ENCODE measurements around the gene SLC6A1.

The SLC6A1 gene

DNA sequence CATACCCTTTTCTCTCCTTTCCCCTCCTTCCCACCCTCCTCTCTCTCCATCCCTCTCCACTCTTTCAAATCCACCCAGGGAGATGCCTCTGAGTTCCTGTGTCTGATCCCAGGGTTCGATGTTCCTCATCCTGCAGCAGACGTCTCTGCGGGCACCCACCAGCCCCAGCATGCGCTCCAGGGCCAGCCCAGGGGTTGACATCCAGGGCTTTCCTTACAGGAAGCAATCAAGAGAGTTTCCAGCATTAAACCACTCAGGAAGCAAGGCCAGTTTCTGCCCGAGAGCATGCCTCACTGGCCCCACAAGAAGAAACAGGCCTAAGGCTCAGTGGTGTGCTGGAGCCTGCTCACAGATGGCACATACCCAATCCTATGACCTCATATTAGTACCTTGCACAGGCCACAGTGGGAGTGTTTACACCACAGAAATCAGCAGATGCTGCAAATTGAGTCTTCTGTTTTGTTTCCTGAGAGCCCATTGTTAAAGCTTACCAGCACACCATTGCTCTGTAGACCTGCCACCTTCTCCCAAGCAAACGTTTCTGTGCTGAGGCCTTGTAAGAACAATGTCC, 13.2 kb downstream of the SLC6A1 start:
- no peak overlapping the region for H3K27ac ChIP-seq (ENCODE audit: low read depth, low read length, severe bottlenecking)

DNA sequence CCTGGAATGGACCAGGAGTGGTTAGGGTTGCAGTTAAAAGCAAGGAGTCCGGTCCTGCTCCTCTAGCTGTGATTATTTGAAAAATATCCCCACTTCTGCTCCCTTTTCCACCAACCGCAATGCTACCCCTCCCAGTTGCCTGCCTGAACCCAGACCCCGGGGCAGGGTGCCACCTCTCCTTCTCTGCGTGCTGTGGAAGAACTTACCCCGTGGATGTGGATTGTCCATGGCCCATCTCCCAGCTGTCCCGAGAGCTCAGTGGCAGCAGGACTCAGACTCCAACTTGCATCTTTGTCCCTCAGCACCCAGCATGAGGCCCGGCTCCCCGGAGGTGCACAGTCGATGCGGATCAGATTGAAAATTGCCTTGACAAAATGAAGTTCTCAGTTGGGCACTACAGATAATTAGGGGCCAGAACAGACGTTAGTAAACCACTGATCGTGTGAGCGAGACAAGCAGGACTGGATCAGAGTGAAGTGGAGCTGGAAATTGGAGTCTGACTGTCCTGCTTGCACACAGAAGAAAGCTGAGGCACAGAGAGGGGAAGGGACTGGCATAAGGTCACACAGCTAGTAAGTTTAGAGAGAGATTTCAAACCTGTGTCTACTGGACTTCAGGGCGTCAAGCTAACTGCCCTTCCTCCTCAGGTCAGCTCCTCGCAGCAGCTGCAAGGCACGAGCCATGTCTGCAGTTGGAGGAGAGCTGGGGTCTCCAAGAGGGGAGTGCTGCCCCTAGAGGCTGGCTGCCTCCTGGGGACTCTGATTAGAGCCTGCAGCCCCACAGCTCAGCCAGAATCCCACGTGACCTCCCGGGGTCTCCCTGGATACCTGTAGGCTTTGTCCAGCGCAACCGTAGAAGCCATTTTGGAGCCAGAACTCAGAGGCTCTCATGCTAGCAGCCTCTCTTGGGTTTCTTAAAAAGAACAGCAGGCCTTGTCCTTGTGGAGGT, 14.7 kb downstream of the SLC6A1 start:
- Histone ChIP-seq H3K9me3 (ENCODE audit: control insufficient read depth, low read length) (no peaks in the 10 kb centered on the region), H3K4me3 (ENCODE audit: extremely low read depth, insufficient read depth, low read length, poor library complexity, severe bottlenecking) (no peak overlapping the region), H3K36me3 (ENCODE audit: control insufficient read depth, insufficient read depth, low read length) (no peaks in the 10 kb centered on the region), H3K27ac (ENCODE audit: low read depth, low read length, severe bottlenecking) (no peak overlapping the region), H3K4me1 (ENCODE audit: control insufficient read depth, insufficient read depth, low read length, poor library complexity, severe bottlenecking) (no peaks in the 10 kb centered on the region)
- 71 to 76% methylated on average over 16 to 19 of the region's 20 CpGs for whole genome bisulfite sequencing, 2 experiments (ENCODE audit: insufficient coverage in 2 of 2)

More for the DNA sequence above, 13.2 kb downstream of the SLC6A1 start:
- H3K36me3 ChIP-seq (ENCODE audit: control insufficient read depth, insufficient read depth, low read length), result no peaks in the 10 kb centered on the region
- no peaks in the 10 kb centered on the region for H3K4me1 ChIP-seq (ENCODE audit: control insufficient read depth, insufficient read depth, low read length, poor library complexity, severe bottlenecking)
- H3K4me3 ChIP-seq (ENCODE audit: extremely low read depth, insufficient read depth, low read length, poor library complexity, severe bottlenecking), result no peak overlapping the region
- 74 to 90% methylated on average over 4 to 5 of the region's 6 CpGs for WGBS, 2 experiments (ENCODE audit: insufficient coverage in 2 of 2)
- no peaks in the 10 kb centered on the region for H3K9me3 ChIP-seq (ENCODE audit: control insufficient read depth, low read length)

DNA sequence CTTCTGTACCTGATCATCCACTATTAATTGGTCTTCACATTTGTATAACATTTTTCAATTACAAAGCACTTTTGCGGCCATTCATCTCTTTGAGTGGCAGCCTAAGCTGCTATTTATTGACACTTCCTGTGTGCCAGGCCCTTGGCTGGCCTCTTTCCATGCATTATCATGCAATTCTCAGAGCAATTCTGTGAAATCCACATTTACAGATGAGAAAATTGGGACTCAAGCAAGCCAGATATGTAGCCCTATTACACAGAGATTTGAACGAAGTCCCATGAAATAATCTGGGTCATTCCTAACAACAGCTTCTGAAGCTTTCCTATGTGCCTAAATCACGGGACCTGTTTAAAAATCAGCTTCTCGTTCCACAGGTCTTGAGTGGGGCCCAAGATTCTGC, 17.4 kb downstream of the SLC6A1 start:
- Histone ChIP-seq H3K4me1 (ENCODE audit: control insufficient read depth, insufficient read depth, low read length, poor library complexity, severe bottlenecking) (no peaks in the 10 kb centered on the region), H3K36me3 (ENCODE audit: control insufficient read depth, insufficient read depth, low read length) (no peaks in the 10 kb centered on the region), H3K4me3 (ENCODE audit: extremely low read depth, insufficient read depth, low read length, poor library complexity, severe bottlenecking) (no peak overlapping the region), H3K27ac (ENCODE audit: low read depth, low read length, severe bottlenecking) (no peak overlapping the region), H3K9me3 (ENCODE audit: control insufficient read depth, low read length) (no peaks in the 10 kb centered on the region)
- WGBS, 2 experiments (ENCODE audit: insufficient coverage in 2 of 2), result 77 to 87% methylated on average over 4 of the region's 4 CpGs

DNA sequence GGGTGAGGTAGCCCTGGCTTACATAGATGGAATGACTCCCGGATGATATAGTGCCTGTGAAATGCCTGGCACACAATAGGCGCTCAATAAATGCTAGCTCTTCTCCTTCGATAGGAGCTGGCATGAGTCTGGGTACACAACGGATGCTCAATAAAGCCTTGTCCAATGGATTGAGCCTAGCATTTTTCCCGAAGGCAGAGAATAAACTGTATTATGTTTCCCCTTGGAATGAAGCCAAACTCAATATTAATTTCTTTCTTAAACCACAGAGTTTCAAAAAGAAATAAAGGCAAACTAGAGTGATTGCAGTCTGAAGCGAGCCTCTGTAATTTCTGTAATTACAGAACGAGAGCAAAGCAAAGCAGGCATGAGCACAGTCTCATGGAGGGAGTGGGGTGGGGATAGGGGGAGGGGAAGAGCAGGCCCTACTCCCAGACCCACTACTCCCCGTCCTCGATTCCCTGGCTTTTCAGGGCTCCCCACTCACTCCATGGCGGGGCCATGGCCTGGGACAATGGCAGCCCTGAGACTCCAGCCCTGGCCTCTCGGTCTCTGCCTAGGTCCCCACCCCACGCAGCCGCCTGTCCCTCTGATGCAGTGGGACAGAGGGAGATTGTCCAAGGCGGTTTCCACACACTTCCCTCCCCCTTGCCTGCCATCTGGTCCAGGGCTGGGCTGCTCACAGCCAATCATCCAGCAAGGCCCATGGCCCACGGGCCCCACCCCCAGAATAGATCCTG, 18.0 kb downstream of the SLC6A1 start:
- Histone ChIP-seq H3K4me1 (ENCODE audit: control insufficient read depth, insufficient read depth, low read length, poor library complexity, severe bottlenecking) (no peaks in the 10 kb centered on the region), H3K9me3 (ENCODE audit: control insufficient read depth, low read length) (no peaks in the 10 kb centered on the region), H3K27ac (ENCODE audit: low read depth, low read length, severe bottlenecking) (no peak overlapping the region), H3K4me3 (ENCODE audit: extremely low read depth, insufficient read depth, low read length, poor library complexity, severe bottlenecking) (no peak overlapping the region), H3K36me3 (ENCODE audit: control insufficient read depth, insufficient read depth, low read length) (no peaks in the 10 kb centered on the region)
- 93 to 94% methylated on average over 8 to 9 of the region's 15 CpGs for WGBS, 2 experiments (ENCODE audit: insufficient coverage in 2 of 2)

DNA sequence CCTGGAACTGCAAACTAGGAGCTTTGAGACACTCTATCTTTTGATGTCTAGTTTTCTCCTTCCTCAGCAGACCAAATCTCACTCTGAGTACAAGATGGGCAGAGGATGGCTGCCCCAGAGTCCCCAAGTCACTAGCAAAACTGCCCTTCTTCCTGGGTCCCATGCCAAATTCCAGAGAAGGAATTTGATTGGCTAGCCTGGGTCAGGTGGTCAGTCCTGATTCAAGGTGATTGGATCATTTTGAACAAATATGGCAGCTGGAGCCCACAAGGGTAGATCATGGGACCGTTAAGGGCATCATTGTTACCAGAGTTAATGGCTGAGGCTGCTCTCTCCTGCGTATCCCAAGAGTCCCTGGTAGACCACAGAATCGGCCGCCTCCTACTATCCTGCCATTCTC, 21.7 kb downstream of the SLC6A1 start:
- H3K27ac ChIP-seq (ENCODE audit: low read depth, low read length, severe bottlenecking), result no peak overlapping the region
- H3K9me3 ChIP-seq (ENCODE audit: control insufficient read depth, low read length), result no peaks in the 10 kb centered on the region
- 94 to 100% methylated on average over 3 to 4 of the region's 4 CpGs for WGBS, 2 experiments (ENCODE audit: insufficient coverage in 2 of 2)
- no peaks in the 10 kb centered on the region for H3K4me1 ChIP-seq (ENCODE audit: control insufficient read depth, insufficient read depth, low read length, poor library complexity, severe bottlenecking)
- H3K36me3 ChIP-seq (ENCODE audit: control insufficient read depth, insufficient read depth, low read length), result no peaks in the 10 kb centered on the region
- H3K4me3 ChIP-seq (ENCODE audit: extremely low read depth, insufficient read depth, low read length, poor library complexity, severe bottlenecking), result no peak overlapping the region

DNA sequence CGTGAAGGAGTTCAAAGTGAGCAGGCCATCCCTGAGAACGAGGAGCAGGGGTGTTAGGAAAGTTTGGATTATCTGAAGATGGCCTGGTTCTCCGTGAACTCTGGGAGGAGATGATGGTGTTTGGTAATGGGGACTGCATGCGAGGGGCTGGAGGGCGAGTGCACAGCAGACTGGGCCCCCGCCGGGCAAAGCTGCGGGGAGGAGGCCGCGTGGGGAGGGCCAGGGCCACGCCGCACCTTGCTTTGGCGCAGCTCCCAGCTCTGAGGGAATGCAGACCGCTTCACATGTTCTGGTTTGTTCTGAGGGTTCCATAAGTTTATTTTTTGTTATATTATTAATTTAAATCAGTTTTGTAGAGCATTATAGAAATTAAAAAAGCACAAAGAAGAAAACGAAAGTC, 22.2 kb downstream of the SLC6A1 start:
- Histone ChIP-seq H3K4me3 (ENCODE audit: extremely low read depth, insufficient read depth, low read length, poor library complexity, severe bottlenecking) (no peak overlapping the region), H3K4me1 (ENCODE audit: control insufficient read depth, insufficient read depth, low read length, poor library complexity, severe bottlenecking) (no peaks in the 10 kb centered on the region), H3K9me3 (ENCODE audit: control insufficient read depth, low read length) (no peaks in the 10 kb centered on the region), H3K27ac (ENCODE audit: low read depth, low read length, severe bottlenecking) (no peak overlapping the region), H3K36me3 (ENCODE audit: control insufficient read depth, insufficient read depth, low read length) (no peaks in the 10 kb centered on the region)
- 77 to 87% methylated on average over 10 of the region's 15 CpGs for WGBS, 2 experiments (ENCODE audit: insufficient coverage in 2 of 2)

DNA sequence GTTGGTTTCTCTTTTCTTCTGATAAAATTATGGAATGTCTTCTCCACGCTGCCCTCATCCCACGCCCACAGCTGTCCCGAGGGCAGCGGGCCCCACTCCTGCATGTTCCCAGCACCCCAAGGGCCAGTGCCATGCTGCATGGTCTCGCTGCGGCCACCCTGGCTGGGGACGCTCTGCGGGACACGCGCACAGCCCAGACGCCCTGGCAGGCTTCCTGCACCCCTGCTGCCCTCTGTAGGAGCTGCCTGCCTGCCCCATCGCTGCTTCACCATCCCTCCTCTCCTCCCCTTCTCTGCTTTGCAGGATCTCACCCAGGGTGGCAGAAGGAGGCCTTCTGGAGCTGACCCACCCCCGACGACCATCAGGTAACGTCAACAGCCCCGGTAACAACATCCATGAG, 22.8 kb downstream of the SLC6A1 start:
- Histone ChIP-seq H3K9me3 (ENCODE audit: control insufficient read depth, low read length) (no peaks in the 10 kb centered on the region), H3K27ac (ENCODE audit: low read depth, low read length, severe bottlenecking) (no peak overlapping the region), H3K4me3 (ENCODE audit: extremely low read depth, insufficient read depth, low read length, poor library complexity, severe bottlenecking) (no peak overlapping the region), H3K36me3 (ENCODE audit: control insufficient read depth, insufficient read depth, low read length) (no peaks in the 10 kb centered on the region), H3K4me1 (ENCODE audit: control insufficient read depth, insufficient read depth, low read length, poor library complexity, severe bottlenecking) (no peaks in the 10 kb centered on the region)
- 82 to 83% methylated on average over 14 to 15 of the region's 16 CpGs for WGBS, 2 experiments (ENCODE audit: insufficient coverage in 2 of 2)

DNA sequence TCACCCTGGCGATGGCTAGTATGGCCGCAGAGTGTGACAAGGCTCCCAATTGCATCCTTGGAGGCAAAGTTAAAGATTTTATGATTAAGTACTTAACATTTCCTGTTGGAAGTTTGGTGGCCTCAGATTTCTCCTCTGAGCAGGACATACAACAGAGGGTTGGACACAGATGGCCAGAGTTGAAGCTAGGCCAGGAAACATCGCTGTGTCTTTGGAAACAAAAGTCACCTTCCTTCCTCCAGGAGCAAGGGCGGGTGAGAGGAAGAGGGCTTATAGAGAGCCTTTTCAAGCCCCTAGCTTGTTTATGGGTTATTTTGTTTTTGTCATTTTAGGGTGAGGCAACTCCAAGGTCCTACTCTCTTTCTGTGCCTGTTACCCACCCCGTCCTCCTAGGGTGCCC, 24.2 kb downstream of the SLC6A1 start:
- H3K27ac ChIP-seq (ENCODE audit: low read depth, low read length, severe bottlenecking), result no peak overlapping the region
- 100% methylated on average over 1 to 2 of the region's 5 CpGs for WGBS, 2 experiments (ENCODE audit: insufficient coverage in 2 of 2)
- H3K36me3 ChIP-seq (ENCODE audit: control insufficient read depth, insufficient read depth, low read length), result no peaks in the 10 kb centered on the region
- H3K4me1 ChIP-seq (ENCODE audit: control insufficient read depth, insufficient read depth, low read length, poor library complexity, severe bottlenecking), result no peaks in the 10 kb centered on the region
- no peak overlapping the region for H3K4me3 ChIP-seq (ENCODE audit: extremely low read depth, insufficient read depth, low read length, poor library complexity, severe bottlenecking)
- H3K9me3 ChIP-seq (ENCODE audit: control insufficient read depth, low read length), result no peaks in the 10 kb centered on the region

DNA sequence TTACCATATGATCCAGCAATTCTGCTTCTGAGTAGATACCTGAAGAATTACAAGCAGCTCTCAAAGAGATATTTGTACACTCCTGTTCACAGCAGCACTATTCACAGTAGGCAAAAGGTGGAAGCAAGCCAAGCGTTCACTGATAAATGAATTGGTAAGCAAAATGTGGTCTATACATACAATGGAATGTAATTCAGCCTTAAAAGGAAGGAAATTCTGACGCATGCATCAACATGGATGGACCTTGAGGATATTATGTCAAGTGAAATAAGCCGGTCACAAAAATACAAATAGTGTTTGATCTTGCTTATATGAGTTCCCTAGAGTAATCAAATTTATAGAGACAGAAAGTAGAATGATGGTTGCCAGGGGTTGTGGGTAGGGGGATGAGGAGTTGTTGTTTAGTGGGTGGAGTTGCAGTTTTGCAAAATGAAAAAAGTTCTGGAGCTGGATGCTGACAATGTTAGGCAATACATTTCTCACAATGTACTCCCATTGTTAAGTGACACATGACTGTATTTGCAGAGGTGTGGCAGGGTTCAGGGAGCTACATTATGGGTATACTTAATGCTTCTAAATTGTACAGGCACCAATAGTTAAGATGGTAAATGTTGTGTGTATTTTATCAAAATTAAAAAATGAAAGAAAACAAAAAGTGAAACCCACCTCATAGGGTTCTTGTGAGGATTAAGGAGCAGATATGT, 26.7 kb downstream of the SLC6A1 start:
- WGBS, 2 experiments (ENCODE audit: insufficient coverage in 2 of 2), result 94 to 95% methylated on average over 2 to 3 of the region's 3 CpGs
- H3K27ac ChIP-seq (ENCODE audit: low read depth, low read length, severe bottlenecking), result no peak overlapping the region
- no peaks in the 10 kb centered on the region for H3K4me1 ChIP-seq (ENCODE audit: control insufficient read depth, insufficient read depth, low read length, poor library complexity, severe bottlenecking)
- no peak overlapping the region for H3K4me3 ChIP-seq (ENCODE audit: extremely low read depth, insufficient read depth, low read length, poor library complexity, severe bottlenecking)
- H3K9me3 ChIP-seq (ENCODE audit: control insufficient read depth, low read length), result no peaks in the 10 kb centered on the region
- no peaks in the 10 kb centered on the region for H3K36me3 ChIP-seq (ENCODE audit: control insufficient read depth, insufficient read depth, low read length)

DNA sequence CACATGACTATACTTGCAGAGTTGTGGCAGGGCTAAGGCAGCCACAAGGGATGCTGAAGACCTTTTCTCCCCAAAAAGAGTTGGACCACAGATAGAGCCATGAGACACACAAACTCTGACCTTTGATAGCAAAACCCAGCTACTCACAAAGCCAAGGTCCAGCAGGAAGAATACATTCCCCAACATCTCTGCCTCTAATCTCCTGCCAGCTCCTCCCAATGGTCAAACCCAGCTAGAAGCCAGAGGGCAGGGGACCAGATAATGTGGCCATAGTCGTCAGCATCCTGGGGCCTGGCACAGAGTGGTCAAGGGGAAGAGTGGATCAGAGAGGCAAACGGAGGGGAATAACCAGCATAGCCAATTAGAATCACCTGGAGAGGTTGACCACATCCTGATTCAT, 28.2 kb downstream of the SLC6A1 start:
- WGBS, 2 experiments (ENCODE audit: insufficient coverage in 2 of 2), result 80 to 100% methylated on average over 2 of the region's 2 CpGs
- no peaks in the 10 kb centered on the region for H3K36me3 ChIP-seq (ENCODE audit: control insufficient read depth, insufficient read depth, low read length)
- no peaks in the 10 kb centered on the region for H3K4me1 ChIP-seq (ENCODE audit: control insufficient read depth, insufficient read depth, low read length, poor library complexity, severe bottlenecking)
- no peaks in the 10 kb centered on the region for H3K9me3 ChIP-seq (ENCODE audit: control insufficient read depth, low read length)
- H3K27ac ChIP-seq (ENCODE audit: low read depth, low read length, severe bottlenecking), result no peak overlapping the region
- no peak overlapping the region for H3K4me3 ChIP-seq (ENCODE audit: extremely low read depth, insufficient read depth, low read length, poor library complexity, severe bottlenecking)
